HG02610 (cell line): ENCODE data around the gene PRMT3.
A peak's percentile ranks its signal among the peaks of the same experiment; 100 is the strongest.
"Not testable (repeated sequence)": the region's sequence is repeated elsewhere in the genome, so short reads cannot be mapped to it uniquely, and the experiment has no call there.

Experiments used
- ATAC-seq: cut with Tn5 transposase; IDR thresholded peaks from one replicate; pipeline ENCODE4 v1.9.1; 2021; ENCODE audit warnings: mild to moderate bottlenecking, moderate library complexity; ENCODE audit not compliant: unreplicated experiment

Gene PRMT3

DNA sequence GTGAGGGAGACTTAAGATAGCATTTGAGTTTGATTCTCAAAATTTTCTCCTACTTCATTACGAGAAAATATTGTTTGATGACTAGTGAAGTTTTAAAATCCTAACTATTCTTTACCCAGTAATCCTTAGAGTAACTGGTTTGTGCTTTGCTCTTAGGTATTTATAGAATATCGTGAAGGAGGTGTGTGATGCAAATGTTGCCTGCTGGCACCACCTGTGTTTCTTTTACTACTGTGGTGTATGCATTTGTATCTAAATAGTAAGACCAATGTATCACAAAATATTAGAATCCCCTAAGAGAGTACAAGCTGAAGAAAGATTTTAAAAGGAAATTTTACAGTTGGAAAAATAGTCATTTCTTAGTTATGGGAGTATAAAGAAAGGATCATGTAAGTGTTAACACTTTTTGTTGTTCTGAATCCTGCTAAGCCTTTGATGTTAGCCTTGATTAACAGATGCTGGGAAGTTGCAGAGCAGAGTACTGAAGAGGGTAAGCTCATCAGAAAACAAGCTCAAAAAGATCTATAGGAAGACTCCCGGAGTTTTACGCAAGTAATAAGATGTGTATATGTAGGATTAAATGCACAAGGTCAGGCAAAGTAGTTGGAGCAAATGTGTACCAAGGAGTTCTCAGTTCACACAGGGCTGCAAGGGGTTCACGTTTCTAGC lies 109.7 kb downstream of the PRMT3 start:
- ATAC-seq = no peak

DNA sequence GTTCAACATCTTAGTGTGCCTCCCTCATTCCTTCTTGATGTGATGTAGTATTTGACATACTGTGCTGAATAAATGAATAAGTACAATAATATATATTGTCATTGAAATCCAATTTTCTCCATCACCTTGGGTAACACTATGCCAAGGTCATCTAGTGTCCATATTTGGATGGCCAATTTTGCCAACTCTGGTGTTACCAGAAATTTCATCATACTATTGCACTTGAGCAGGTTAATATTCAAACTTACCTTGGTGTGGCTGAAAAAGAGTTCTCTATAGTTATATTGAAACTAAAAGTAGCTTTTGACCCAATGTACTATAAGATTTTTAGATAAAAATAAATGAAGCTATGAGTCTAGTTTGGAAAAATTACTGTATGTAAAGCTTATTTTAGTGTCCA lies 113.7 kb downstream of the PRMT3 start:
- ATAC-seq = peak; percentile 70

DNA sequence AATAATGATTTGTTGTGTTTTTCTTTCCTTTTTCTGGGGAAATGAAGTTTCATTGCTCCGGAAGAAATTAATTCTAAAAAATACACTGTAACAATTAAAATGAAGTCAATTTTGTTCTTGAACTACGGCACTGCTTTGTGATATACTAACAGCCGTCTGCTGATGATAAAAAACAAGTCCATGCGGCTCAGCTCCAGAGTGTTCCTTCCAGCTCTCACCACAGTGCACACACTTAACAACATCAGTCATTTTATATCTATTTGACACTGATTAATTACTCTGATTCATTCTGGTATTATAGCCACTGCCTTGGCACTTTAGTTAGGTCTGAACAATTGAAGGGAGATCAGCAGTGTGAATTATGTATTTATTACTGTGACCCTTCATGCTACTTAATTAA lies 114.5 kb downstream of the PRMT3 start:
- no peak for ATAC-seq

DNA sequence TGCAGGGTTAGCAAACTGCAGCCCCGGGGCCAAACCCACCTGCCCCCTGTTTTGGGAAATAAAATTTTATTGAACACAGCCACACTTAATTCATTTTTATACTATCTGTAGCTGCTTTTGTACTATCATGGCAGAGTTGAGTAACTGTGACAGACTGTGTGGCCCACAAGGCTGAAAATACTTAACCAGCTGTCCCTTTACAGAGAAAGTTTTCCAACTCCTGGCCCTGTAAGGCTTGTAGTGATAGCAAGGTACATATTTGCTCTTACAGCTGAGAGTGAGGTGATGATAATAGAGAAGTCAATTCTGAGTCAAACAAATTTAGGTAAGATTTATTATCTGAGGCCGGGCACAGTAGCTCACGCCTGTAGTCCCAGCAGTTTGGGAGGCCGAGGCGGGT lies 124.5 kb downstream of the PRMT3 start:
- ATAC-seq = no peak

DNA sequence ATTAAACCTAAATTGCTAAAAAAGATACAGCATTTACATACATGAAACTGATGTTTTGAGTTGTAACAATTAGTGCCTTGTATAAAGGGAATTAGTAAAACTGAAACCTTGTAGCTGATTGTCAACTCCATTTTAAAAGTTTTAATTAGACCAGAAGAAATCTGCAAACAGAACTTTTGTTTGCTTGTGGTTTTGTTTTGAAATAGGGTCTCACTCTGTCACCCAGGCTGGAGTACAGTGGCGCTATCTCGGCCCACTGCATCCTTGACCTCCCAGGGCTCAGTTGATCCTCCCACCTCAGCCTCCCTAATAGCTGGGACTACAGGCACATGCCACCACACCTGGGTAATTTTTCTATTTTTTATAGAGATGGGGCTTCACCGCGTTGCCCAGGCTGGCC lies 125.4 kb downstream of the PRMT3 start:
- ATAC-seq = no peak

DNA sequence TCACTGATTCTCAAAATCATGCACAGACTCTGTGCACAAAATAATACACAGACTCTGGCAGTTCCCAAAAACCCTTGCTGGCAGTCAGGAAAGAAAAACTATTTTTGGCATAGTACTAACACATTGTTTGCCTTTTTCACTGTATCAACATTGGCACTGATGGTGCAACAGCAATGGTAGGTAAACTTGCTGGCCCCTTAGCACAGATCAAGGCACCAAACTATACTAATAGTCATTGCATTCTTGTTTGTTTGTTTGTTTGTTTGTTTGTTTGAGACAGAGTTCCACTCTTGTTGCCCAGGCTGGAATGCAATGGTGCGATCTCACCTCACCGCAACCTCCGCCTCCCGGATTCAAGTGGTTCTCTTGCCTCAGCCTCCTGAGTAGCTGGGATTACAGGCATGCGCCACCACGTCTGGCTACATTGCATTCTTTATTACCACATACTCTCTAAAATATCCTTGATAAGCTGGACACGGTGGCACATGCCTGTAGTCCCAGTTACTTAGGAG lies 130.9 kb downstream of the PRMT3 start:
- ATAC-seq = no peak

DNA sequence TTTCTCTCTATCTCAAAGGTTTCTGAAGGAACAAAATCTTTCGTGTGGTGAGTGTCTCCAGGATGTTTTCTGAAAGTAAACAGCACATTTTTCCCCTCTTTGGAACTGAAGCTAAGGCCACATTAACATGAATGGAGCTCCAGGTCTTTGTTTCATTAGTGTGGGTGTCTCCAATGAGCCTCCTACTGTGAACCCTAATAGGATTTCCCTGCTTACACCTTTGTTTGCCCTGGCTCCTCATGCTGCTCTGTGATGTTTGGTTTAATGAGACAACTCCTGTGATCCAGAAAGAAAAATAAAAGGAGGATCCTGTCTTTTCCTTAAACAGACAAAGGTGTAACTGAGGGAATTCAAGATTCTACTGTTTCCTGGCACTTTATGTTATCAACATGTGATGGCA lies 135.0 kb downstream of the PRMT3 start:
- ATAC-seq = no peak

DNA sequence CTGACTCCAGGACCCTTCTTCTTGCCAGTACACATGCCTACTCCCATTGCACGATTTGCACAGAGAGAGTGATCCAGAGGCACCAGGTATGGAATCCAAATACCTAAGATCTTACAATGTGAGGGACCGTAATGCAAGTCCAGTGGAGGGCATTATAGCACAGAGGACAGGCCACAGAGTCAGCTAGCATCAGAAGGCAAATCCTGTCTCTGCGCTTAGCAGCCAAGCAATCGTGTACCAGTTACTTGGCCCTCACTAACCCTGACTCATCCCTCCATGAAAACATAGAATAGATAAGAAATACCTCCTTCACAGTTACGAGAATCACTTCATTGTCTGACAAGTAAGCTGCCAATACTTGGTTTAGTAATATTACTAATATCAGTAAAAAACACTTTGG lies 142.2 kb downstream of the PRMT3 start:
- no peak for ATAC-seq

DNA sequence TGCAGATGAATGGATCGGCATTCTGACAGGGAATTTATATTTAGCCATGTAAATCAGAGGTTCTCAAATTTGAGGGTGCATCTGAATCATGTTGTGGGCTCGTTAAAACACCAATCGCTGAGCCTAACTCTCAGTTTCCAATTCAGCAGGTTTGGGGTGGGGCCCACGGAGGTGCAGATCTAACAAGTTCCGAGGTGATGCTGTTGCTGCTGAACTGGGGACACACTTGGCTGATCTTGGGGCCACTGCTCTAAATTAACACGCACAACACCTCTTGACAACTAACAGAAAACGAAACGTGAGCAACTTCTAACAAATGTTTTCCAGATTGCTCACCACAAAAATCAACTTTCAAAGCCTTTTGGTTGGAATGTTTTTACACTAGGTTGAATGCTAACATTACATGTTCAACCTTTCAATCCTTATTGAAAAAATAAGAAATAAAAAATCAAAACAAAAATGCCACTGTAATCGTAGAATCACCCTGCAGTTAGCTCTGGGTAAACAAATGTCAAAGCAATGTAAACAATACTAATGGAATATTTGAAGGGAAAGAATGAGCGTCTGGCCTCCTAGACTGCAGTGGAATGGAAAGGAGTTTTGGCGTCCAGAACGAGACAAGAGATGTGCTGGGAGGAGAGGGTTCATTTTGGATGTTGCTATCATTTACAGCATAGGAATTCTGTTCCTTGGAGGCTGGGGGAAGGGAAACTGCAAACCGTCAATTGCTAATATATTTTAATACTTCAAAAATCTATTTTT lies 143.6 kb downstream of the PRMT3 start:
- ATAC-seq = no peak

DNA sequence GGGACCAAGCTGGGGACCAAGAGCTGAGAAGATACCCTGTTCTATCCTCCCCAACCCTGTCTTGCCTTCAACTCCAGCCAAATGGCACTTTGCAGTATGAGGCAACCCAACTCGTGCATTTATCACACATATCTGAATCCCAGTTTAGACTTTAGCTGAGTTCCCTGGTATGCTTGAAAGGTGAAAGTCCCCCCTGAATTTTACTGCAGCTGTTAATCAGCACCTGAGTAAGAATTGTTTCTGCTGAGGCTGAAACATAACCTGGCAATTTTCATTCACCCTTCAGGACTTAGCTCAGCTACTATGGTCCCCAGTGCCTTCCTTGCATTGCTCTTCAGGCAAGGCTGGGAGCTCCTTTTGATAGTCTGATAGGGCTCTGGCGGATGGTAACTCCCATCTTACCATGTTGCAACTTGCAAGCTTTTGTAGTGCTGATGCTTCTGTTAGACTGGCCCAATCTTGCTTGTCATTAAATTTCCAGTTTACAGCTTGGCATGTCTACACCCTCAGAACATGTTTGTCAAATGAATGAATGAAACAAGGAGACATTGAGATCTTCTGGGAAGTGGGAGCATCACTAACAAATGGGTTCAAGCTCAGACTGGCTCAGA lies 147.9 kb downstream of the PRMT3 start:
- no peak for ATAC-seq

DNA sequence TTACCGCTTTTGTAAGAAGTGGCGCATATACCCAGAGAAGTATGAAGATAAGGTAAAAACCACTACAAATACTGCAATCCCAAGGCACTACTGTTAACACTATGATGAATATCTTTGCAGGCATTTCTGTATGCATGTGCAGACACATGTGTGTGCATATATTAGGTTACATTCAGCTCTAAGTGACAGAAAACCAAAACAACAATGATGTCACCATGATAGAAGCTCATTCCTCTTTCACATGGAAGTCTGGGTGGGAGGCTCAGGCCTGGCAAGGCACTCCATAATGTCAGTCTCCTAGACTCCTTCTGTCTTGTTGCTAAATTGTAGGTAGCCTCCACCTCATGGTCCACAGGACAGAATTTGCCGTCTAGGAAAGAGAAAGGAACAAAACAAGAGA lies 148.8 kb downstream of the PRMT3 start:
- no peak for ATAC-seq

DNA sequence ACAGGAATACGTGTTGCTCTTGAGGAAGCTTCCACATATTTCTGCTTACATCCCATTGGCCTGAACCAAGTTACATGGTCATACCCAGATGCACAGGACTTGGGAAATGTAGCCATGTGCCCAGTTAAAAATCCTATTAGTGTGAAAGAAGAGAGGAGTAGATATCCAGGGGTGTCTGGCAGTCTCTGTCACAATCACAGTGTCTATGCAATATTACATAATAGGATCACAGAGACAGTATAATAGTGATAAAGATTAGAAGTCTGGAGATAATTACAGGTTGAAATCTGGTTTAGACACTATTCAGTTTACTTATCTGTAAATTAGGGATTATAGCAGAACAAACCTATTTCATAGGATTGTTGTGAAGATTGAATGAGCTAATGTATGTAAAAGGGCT lies 149.3 kb downstream of the PRMT3 start:
- no peak for ATAC-seq

DNA sequence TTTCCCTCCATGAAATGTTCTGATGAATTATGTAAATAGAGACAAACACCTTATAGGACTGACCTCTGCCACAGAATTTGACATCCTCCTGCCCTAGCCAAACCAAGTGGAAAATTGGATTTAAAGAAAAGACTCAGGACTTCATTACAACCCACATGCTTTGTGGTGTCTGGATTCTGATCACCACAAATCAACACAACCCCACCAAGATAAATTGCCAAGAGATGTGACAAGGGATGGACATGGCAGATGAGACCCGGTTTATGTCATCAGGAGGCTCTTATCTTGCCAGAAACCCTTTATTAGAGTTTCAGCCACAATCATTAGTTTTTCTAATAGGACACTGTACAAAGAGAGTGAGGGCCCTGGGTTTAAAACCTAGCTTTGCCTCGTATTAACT lies 154.0 kb downstream of the PRMT3 start:
- no peak for ATAC-seq

DNA sequence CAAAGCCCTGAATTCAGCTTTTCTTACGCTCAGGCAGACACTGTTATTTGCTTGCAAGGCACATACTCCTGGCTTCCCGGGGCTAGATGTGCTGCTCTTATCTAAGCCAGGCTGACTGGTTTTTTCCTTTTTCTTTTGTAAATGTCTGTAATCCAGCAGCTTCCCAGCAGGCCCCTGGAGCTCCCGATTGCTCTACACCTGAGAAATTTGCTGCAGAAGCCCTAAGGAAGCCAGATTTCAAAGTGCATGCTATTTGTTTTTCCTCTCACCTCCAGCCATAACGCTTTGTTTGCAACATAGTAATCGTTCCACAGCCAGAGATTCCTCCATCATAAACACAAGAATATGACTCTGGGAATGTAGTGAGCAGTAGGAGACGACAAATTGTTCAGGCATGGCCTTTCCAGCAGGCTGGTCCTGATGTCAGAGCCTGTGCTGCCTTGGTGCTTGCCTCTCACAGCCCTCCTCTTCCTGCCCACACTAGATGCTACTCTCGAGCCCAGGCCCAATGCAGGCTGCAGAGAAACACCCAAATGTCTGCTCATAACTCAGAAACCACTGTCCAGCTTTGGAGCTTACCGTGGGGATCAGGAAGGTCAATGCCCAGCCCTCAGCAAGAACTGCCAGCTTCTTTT lies 157.2 kb downstream of the PRMT3 start:
- ATAC-seq = no peak

DNA sequence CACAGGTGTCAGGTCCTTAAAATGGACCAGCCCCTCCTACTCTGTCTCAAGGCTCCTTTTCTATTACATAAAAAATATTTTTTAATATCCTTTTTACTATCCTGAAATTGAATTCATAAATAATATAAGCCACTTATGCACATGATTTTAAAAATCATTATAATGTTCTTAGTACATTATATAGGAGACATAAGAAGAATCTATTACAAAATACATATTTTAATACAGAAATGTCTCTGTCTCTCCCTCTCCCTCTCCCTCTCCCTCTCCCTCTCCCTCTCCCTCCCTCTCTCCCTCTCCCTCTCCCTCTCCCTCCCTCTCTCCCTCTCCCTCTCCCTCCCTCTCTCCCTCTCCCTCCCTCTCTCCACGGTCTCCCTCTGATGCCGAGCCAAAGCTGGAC lies 159.9 kb downstream of the PRMT3 start:
- ATAC-seq = no peak

DNA sequence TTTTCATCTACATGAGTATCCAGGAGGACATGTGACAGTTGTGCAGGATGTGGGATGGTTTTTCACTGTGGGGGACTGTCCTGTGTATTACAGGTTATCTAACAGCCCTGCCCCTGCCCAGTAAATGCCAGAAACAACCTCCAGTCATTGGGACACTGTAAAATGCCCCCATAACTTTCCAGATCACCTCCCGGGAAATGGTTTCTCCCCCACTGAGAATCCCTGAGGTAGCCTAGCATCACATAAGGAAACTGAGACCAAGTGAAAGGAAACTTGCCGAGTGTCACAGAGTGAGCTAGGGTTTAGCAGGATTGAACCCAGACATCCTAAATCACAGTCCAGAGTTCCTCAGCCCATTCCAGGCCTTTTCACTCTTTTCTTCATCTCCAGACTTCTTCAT lies 163.6 kb downstream of the PRMT3 start:
- no peak for ATAC-seq

DNA sequence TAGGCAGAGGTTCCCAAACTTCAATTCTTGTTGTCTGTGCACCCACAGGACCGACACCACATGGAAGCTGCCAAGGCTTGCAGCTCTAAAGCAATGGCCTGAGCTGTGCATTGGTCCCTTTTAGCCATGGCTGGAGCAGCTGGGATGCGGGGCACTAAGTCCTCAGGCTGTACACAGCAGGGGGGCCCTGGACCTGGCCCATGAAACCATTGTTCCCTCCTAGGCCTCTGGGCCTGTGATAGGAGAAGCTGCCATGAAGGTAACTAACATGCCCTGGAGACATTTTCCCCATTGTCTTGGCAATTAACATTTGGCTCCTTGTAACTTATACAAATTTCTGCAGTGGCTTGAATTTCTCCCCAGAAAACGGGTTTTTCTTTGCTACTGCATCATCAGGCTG lies 168.3 kb downstream of the PRMT3 start:
- no peak for ATAC-seq

DNA sequence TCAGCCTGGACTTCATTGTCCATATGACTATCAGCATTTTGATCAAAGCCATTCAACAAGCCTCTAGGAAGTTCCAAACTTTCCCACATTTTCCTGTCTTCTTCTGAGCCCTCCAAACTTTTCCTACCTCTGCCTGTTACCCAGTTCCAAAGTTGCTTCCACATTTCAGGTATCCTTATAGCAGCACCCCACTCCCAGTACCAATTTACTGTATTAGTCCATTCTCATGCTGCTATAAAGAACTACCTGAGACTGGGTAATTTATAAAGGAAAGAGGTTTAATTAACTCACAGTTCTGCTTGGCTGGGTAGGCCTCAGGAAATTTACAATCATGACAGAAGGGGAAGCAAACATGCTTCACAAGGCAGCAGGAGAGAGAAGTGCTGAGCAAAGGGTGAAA lies 168.9 kb downstream of the PRMT3 start:
- ATAC-seq = not testable (repeated sequence)

DNA sequence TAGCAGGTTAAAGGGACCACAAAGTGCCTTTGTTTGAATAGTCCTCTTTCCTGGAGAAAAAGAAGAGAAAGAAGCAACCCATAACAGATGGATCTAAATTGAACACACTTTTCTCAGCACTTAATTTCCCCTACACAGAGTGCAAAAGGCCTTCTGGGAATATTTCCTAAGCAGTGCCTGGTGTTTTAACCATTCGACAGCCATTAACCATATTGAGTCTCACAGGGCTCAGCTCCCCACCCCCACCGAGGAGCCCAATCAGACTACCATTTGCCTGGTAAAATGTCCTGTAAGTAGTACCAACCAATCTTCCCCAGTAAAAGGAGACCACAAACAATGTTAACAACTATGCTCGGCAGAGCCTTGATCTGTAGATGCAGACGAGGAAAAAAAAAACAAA lies 171.2 kb downstream of the PRMT3 start:
- ATAC-seq = no peak
